Keratinocyte (primary cell): ENCODE measurements around the gene PRSS12.

ENCODE experiments used
- EZH2 ChIP-seq: IDR thresholded peaks from one replicate; pipeline ENCODE4 v1.6.1; 2012; ENCODE audit warnings: inconsistent platforms, mild to moderate bottlenecking, low read length, moderate library complexity
- TF ChIP-seq, protein P1 (sequence below), 3 experiments: IDR thresholded peaks in 1 of 3; conservative IDR thresholded peaks in 1 of 3; optimal IDR thresholded peaks in 1 of 3; 2 replicates in 2 of 3; 3 replicates in 1 of 3; pipeline versions ENCODE3 to v1.5.1; 2011; ENCODE audit warnings: low read length in 3 of 3, mild to moderate bottlenecking in 3 of 3, moderate library complexity in 2 of 3, control low read depth in 1 of 3, inconsistent platforms in 1 of 3; ENCODE audit not compliant: insufficient read depth in 2 of 3; ENCODE audit errors: extremely low read depth in 1 of 3

DNA sequence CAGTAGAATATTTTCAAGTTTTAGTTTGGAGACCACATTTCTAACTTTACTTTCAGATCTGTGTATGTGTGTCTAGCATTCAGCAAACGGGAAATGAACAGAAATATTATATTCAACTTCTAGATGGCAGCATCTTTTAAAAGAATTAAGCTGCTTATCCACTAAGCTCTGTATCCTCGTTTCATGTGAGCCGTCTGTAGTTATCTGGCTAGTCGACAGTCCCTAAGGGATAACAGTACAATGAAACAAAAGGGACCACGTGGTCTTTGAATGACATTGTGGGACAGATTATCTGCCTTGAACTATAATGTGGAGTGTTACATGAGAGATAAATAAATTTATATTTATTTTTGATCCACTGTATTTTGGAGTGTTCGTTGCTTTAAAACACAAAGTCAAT, 35.8 kb upstream of the PRSS12 start:
- TF ChIP-seq, protein P1, sequence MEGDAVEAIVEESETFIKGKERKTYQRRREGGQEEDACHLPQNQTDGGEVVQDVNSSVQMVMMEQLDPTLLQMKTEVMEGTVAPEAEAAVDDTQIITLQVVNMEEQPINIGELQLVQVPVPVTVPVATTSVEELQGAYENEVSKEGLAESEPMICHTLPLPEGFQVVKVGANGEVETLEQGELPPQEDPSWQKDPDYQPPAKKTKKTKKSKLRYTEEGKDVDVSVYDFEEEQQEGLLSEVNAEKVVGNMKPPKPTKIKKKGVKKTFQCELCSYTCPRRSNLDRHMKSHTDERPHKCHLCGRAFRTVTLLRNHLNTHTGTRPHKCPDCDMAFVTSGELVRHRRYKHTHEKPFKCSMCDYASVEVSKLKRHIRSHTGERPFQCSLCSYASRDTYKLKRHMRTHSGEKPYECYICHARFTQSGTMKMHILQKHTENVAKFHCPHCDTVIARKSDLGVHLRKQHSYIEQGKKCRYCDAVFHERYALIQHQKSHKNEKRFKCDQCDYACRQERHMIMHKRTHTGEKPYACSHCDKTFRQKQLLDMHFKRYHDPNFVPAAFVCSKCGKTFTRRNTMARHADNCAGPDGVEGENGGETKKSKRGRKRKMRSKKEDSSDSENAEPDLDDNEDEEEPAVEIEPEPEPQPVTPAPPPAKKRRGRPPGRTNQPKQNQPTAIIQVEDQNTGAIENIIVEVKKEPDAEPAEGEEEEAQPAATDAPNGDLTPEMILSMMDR (optimal IDR thresholded peaks at IDR 0.05 in 1 of 3, IDR thresholded peaks at IDR 0.05 in 1 of 3, conservative IDR thresholded peaks at IDR 0.05 in 1 of 3; ENCODE audit: extremely low read depth in 1 of 3, insufficient read depth in 2 of 3, low read length in 3 of 3) = no peak
- no peak for TF ChIP-seq EZH2
